GM12873 (cell line): ENCODE measurements around the gene AQP12A.

Source experiments
- CTCF ChIP-seq: IDR thresholded peaks from 2 replicates; pipeline ENCODE4 v1.5.1; 2012; ENCODE audit warnings: low read depth, mild to moderate bottlenecking, moderate library complexity, low read length, control low read depth; ENCODE audit not compliant: insufficient read depth; ENCODE audit errors: missing control alignments

The AQP12A gene

GRCh38 chr2:240737512-240737911 lies 45.8 kb downstream of the AQP12A start:
- no peak for TF ChIP-seq CTCF

GRCh38 chr2:240737958-240738357 lies 46.3 kb downstream of the AQP12A start:
- no peak for TF ChIP-seq CTCF

GRCh38 chr2:240739797-240740196 lies 48.1 kb downstream of the AQP12A start:
- TF ChIP-seq CTCF, result no peak

- TF ChIP-seq CTCF, result no peak
These were observed 49.4 kb downstream of the AQP12A start for GRCh38 chr2:240741091-240741490.

- TF ChIP-seq CTCF, result no peak
These were observed 51.0 kb downstream of the AQP12A start for GRCh38 chr2:240742602-240743095.

GRCh38 chr2:240745456-240745855 lies 53.8 kb downstream of the AQP12A start:
- no peak for TF ChIP-seq CTCF

- TF ChIP-seq CTCF, result no peak
These were observed 54.3 kb downstream of the AQP12A start for GRCh38 chr2:240745962-240746361.
